Measurements from ENCODE around the gene TSR1.

GRCh38 chr17:2378905-2379304 is 42.6 kb upstream of the TSR1 start:
- TF ChIP-seq CTCF (conservative IDR thresholded peaks at IDR 0.05), result no peak
- TF ChIP-seq EZH2 (IDR thresholded peaks at IDR 0.05; ENCODE audit: low read depth), result no peak
